Caco-2 (cell line): ENCODE data around the gene ACTA1. TPM values are rescaled to one million over a fixed set of nuclear protein-coding genes. Genes with fewer than 3 reads are reported as not detected.

ENCODE experiments used
- BruUV-seq: library from RNA; stranded (reverse); fragments of 400-500 nt; replicated peaks from 2 replicates; lab custom pipeline; 2021; lab: Mats Ljungman, UMichigan
- CTCF ChIA-PET: fragments of 300-600 bp; sonication (Branson Sonifier 250); formaldehyde crosslinking; loops from one replicate; lab custom pipeline; 2022; ENCODE audit warnings: antibody characterized with exemption; lab: Charles Lee
- POLR2A ChIA-PET: fragments of 300-600 bp; sonication (Branson Sonifier 250); formaldehyde crosslinking; loops from one replicate; lab custom pipeline; 2022; ENCODE audit warnings: antibody characterized with exemption; lab: Charles Lee
- DNase-seq, 2 experiments: peaks; one replicate each; pipeline versions ENCODE4 v3.0.0 to v3.0.0-alpha.2; 2020 to 2022
- H3K27me3 ChIP-seq: replicated peaks from 2 replicates; pipeline ENCODE4 v1.6.0; 2011; ENCODE audit warnings: low read length; ENCODE audit not compliant: control insufficient read depth, insufficient read depth
- H3K36me3 ChIP-seq: 2 replicates; pipeline ENCODE4 v1.5.1; 2011; ENCODE audit warnings: low read length; ENCODE audit not compliant: control insufficient read depth, insufficient read depth
- H3K4me1 ChIP-seq: fragments of 250-450 bp; sonication (Bioruptor Pico); 2 replicates; pipeline ENCODE4 v1.5.1; 2020; ENCODE audit warnings: mild to moderate bottlenecking
- H3K4me3 ChIP-seq: 2 replicates; pipeline ENCODE4 v1.5.1; 2011; ENCODE audit warnings: low read depth, mild to moderate bottlenecking, control low read depth, low read length
- H3K9me3 ChIP-seq: fragments of 250-450 bp; sonication (Bioruptor Pico); 2 replicates; pipeline ENCODE4 v1.5.1; 2020; ENCODE audit warnings: mild to moderate bottlenecking, moderate library complexity
- H3K27ac Mint-ChIP-seq: one replicate; pipeline ENCODE4 v1.8.0; 2022; ENCODE audit warnings: mixed read lengths; ENCODE audit not compliant: unreplicated experiment
- H3K27me3 Mint-ChIP-seq: one replicate; pipeline ENCODE4 v1.8.0; 2022; ENCODE audit warnings: mixed read lengths; ENCODE audit not compliant: insufficient read depth, unreplicated experiment
- H3K36me3 Mint-ChIP-seq: one replicate; pipeline ENCODE4 v1.8.0; 2022; ENCODE audit warnings: mild to moderate bottlenecking, mixed read lengths; ENCODE audit not compliant: insufficient read depth, unreplicated experiment
- H3K4me1 Mint-ChIP-seq: one replicate; pipeline ENCODE4 v1.8.0; 2022; ENCODE audit warnings: low read depth, mixed read lengths; ENCODE audit not compliant: unreplicated experiment
- H3K4me3 Mint-ChIP-seq: one replicate; pipeline ENCODE4 v1.8.0; 2022; ENCODE audit warnings: mild to moderate bottlenecking, moderate library complexity, mixed read lengths; ENCODE audit not compliant: unreplicated experiment
- H3K9me3 Mint-ChIP-seq: one replicate; pipeline ENCODE4 v1.8.0; 2022; ENCODE audit warnings: mixed read lengths; ENCODE audit not compliant: unreplicated experiment
- CTCF ChIP-seq, 2 experiments: fragments of 200-600 bp in 1 of 2; IDR thresholded peaks; 1 replicate in 1 of 2; 2 replicates in 1 of 2; pipeline versions ENCODE4 v1.5.1 to v1.8.0; 2011 to 2022; ENCODE audit warnings: antibody characterized with exemption in 1 of 2, control low read depth in 1 of 2, inconsistent platforms in 1 of 2, low read depth in 1 of 2, low read length in 1 of 2, mild to moderate bottlenecking in 1 of 2, moderate library complexity in 1 of 2; ENCODE audit not compliant: insufficient read depth in 1 of 2, severe bottlenecking in 1 of 2, unreplicated experiment in 1 of 2
- intact Hi-C: fragments of 100-400 bp; cut with micrococcal nuclease; formaldehyde crosslinking; loops from one replicate; pipeline ENCODE4 v1.10.0; 2022; ENCODE audit not compliant: unreplicated experiment
- total RNA-seq: library from RNA; stranded (reverse); gene quantifications from 2 replicates; pipeline ENCODE4 v1.2.3, GENCODE V29; 2022

Gene ACTA1
- total RNA-seq, 1 experiment from 2014 or later: 5.1 TPM

GRCh38 chr1:229440851-229441537 lies 7.1 kb upstream of the ACTA1 start:
- Mint-ChIP-seq H3K27ac (no peak overlapping the region), H3K36me3 (peaks cover 51% of the 10 kb centered on the region), H3K4me1 (no peaks in the 10 kb centered on the region), H3K4me3 (no peak overlapping the region), H3K27me3 (no peaks in the 10 kb centered on the region), H3K9me3 (no peaks in the 10 kb centered on the region)
- ChIA-PET POLR2A (no interaction called here), CTCF (no interaction called here)
- H3K4me3 ChIP-seq: no peak overlapping the region
- BruUV-seq: TSS peak; percentile 23
- no peak for DNase-seq
- no peaks in the 10 kb centered on the region for H3K27me3 ChIP-seq
- TF ChIP-seq CTCF (IDR thresholded peaks at IDR 0.05; ENCODE audit: insufficient read depth in 1 of 2, low read depth in 1 of 2, low read length in 1 of 2, severe bottlenecking in 1 of 2, unreplicated experiment in 1 of 2): no peak
- H3K9me3 ChIP-seq: no peaks in the 10 kb centered on the region
- intact Hi-C loops: no loop called here
- H3K4me1 ChIP-seq: no peaks in the 10 kb centered on the region
- no peaks in the 10 kb centered on the region; the same call in 1 of the 2 replicates for H3K36me3 ChIP-seq

GRCh38 chr1:229438021-229438420 lies 4.1 kb upstream of the ACTA1 start:
- no peaks in the 10 kb centered on the region for H3K4me1 Mint-ChIP-seq
- ChIA-PET CTCF (interaction anchor here (0.7 kb wide), 1 partner anchor 469 kb away, joined by 4 read pairs; no protein-coding TSS in a partner anchor), POLR2A (no interaction called here)
- intact Hi-C loops: no loop called here
- H3K27ac Mint-ChIP-seq: no peak overlapping the region
- H3K27me3 Mint-ChIP-seq: no peaks in the 10 kb centered on the region
- H3K9me3 ChIP-seq: no peaks in the 10 kb centered on the region
- no peak for DNase-seq
- no peak for TF ChIP-seq CTCF (IDR thresholded peaks at IDR 0.05; ENCODE audit: insufficient read depth in 1 of 2, low read depth in 1 of 2, low read length in 1 of 2, severe bottlenecking in 1 of 2, unreplicated experiment in 1 of 2)
- no peak overlapping the region for H3K4me3 Mint-ChIP-seq
- no peaks in the 10 kb centered on the region for H3K4me1 ChIP-seq
- H3K36me3 ChIP-seq: no peaks in the 10 kb centered on the region; the same call in 1 of the 2 replicates
- no peaks in the 10 kb centered on the region for H3K27me3 ChIP-seq
- no peak overlapping the region for H3K4me3 ChIP-seq
- BruUV-seq: no TSS peak
- H3K9me3 Mint-ChIP-seq: no peaks in the 10 kb centered on the region
- H3K36me3 Mint-ChIP-seq: peaks cover 35% of the 10 kb centered on the region

GRCh38 chr1:229437443-229437842 lies 3.5 kb upstream of the ACTA1 start:
- no peaks in the 10 kb centered on the region for H3K9me3 ChIP-seq
- intact Hi-C loops: no loop called here
- Mint-ChIP-seq H3K27ac (no peak overlapping the region), H3K4me3 (no peak overlapping the region), H3K4me1 (no peaks in the 10 kb centered on the region), H3K27me3 (no peaks in the 10 kb centered on the region), H3K9me3 (no peaks in the 10 kb centered on the region), H3K36me3 (peaks cover 29% of the 10 kb centered on the region)
- H3K36me3 ChIP-seq: no peaks in the 10 kb centered on the region; the same call in 1 of the 2 replicates
- no TSS peak for BruUV-seq
- no peaks in the 10 kb centered on the region for H3K27me3 ChIP-seq
- CTCF ChIA-PET: interaction anchor here (0.7 kb wide), 1 partner anchor 470 kb away, joined by 4 read pairs; no protein-coding TSS in a partner anchor
- no peaks in the 10 kb centered on the region for H3K4me1 ChIP-seq
- no peak for DNase-seq
- POLR2A ChIA-PET: no interaction called here
- TF ChIP-seq CTCF (IDR thresholded peaks at IDR 0.05; ENCODE audit: insufficient read depth in 1 of 2, low read depth in 1 of 2, low read length in 1 of 2, severe bottlenecking in 1 of 2, unreplicated experiment in 1 of 2): no peak
- no peak overlapping the region for H3K4me3 ChIP-seq
